Liver (tissue), 10 donors: Measurements from ENCODE around the gene KBTBD13. TPM values are rescaled to one million over a fixed set of nuclear protein-coding genes. Genes with fewer than 3 reads are reported as not detected.

Experiments used
- DNase-seq: peaks from one replicate; pipeline ENCODE4 v3.0.0-alpha.2; 2017; ENCODE audit warnings: low spot score
- H3K27ac ChIP-seq, 2 donors: one replicate each; pipeline ENCODE4 v1.7.0; 2013; ENCODE audit warnings: inconsistent platforms in 2 of 2, low read length in 2 of 2, control low read depth in 1 of 2, low read depth in 1 of 2, mild to moderate bottlenecking in 1 of 2
- H3K27me3 ChIP-seq, 4 donors: one replicate each; pipeline versions ENCODE4 v1.6.1 to v1.7.0; 2013; ENCODE audit warnings: low read length in 3 of 4, inconsistent platforms in 1 of 4, mild to moderate bottlenecking in 1 of 4, moderate library complexity in 1 of 4; ENCODE audit not compliant: control insufficient read depth in 4 of 4, insufficient read depth in 4 of 4
- H3K36me3 ChIP-seq, 4 donors: one replicate each; pipeline versions ENCODE4 v1.6.1 to v1.7.0; 2013; ENCODE audit warnings: low read length in 3 of 4, mild to moderate bottlenecking in 3 of 4, low read depth in 1 of 4, moderate library complexity in 1 of 4; ENCODE audit not compliant: control insufficient read depth in 4 of 4, insufficient read depth in 3 of 4
- H3K4me1 ChIP-seq, 4 donors: one replicate each; pipeline versions ENCODE4 v1.6.1 to v1.7.0; 2013; ENCODE audit warnings: low read length in 3 of 4, mild to moderate bottlenecking in 3 of 4, moderate library complexity in 1 of 4; ENCODE audit not compliant: control insufficient read depth in 4 of 4, insufficient read depth in 4 of 4
- H3K4me3 ChIP-seq, 3 donors: one replicate each; pipeline versions ENCODE4 v1.6.1 to v1.7.0; 2013; ENCODE audit warnings: low read length in 3 of 3, control low read depth in 1 of 3, low read depth in 1 of 3, mild to moderate bottlenecking in 1 of 3
- H3K9ac ChIP-seq, 2 donors: one replicate each; pipeline ENCODE4 v1.7.0; 2013; ENCODE audit warnings: low read length in 2 of 2, mild to moderate bottlenecking in 2 of 2, moderate library complexity in 2 of 2, control low read depth in 1 of 2, low read depth in 1 of 2
- H3K9me3 ChIP-seq, 4 donors: one replicate each; pipeline versions ENCODE4 v1.6.1 to v1.7.0; 2013; ENCODE audit warnings: low read length in 3 of 4; ENCODE audit not compliant: control insufficient read depth in 4 of 4
- ATF3 ChIP-seq: IDR thresholded peaks from 2 replicates; pipeline ENCODE4 v1.6.1; 2016; ENCODE audit warnings: antibody characterized with exemption
- EGR1 ChIP-seq, 2 donors: IDR thresholded peaks; 2 replicates each; pipeline ENCODE4 v1.6.1; 2016 to 2018; ENCODE audit warnings: antibody characterized with exemption in 2 of 2, low read depth in 2 of 2
- FOXA1 ChIP-seq: IDR thresholded peaks from 2 replicates; pipeline ENCODE4 v1.6.1; 2016; ENCODE audit warnings: antibody characterized with exemption
- FOXA2 ChIP-seq: IDR thresholded peaks from 2 replicates; pipeline ENCODE4 v1.6.1; 2016; ENCODE audit warnings: antibody characterized with exemption
- HNF4G ChIP-seq: IDR thresholded peaks from 2 replicates; pipeline ENCODE4 v1.6.1; 2016; ENCODE audit warnings: antibody characterized with exemption
- JUND ChIP-seq, 2 donors: IDR thresholded peaks; 2 replicates each; pipeline ENCODE4 v1.6.1; 2016; ENCODE audit warnings: antibody characterized with exemption in 2 of 2
- MAX ChIP-seq: IDR thresholded peaks from 2 replicates; pipeline ENCODE4 v1.6.1; 2016; ENCODE audit warnings: antibody characterized with exemption
- NR2F2 ChIP-seq: IDR thresholded peaks from 2 replicates; pipeline ENCODE4 v1.6.1; 2016; ENCODE audit warnings: antibody characterized with exemption
- RAD21 ChIP-seq, 2 donors: IDR thresholded peaks; 2 replicates each; pipeline ENCODE4 v1.6.1; 2016; ENCODE audit warnings: antibody characterized with exemption in 2 of 2, mild to moderate bottlenecking in 2 of 2
- REST ChIP-seq: IDR thresholded peaks from 2 replicates; pipeline ENCODE4 v1.6.1; 2016; ENCODE audit warnings: antibody characterized with exemption, mild to moderate bottlenecking
- SP1 ChIP-seq: IDR thresholded peaks from 2 replicates; pipeline ENCODE4 v1.6.1; 2018; ENCODE audit warnings: antibody characterized with exemption, mild to moderate bottlenecking
- TAF1 ChIP-seq: conservative IDR thresholded peaks from 2 replicates; pipeline ENCODE4 v1.6.1; 2016; ENCODE audit warnings: antibody characterized with exemption, mild to moderate bottlenecking
- YY1 ChIP-seq: IDR thresholded peaks from 2 replicates; pipeline ENCODE4 v1.6.1; 2016; ENCODE audit warnings: antibody characterized with exemption, mild to moderate bottlenecking
- ZBTB33 ChIP-seq: IDR thresholded peaks from 2 replicates; pipeline ENCODE4 v1.6.1; 2016; ENCODE audit warnings: antibody characterized with exemption
- WGBS: extraction: QIAGEN DNeasy Blood & Tissue Kit; methylation state at CpG from one replicate; pipeline ENCODE4 v1.1.7; 2013; 5-methylcytosine and 5-hydroxymethylcytosine counted together
- polyA plus RNA-seq, 2 donors: library from polyadenylated mRNA; stranded (reverse) in 1 of 2; unstranded in 1 of 2; fragments of 200-250 nt in 1 of 2; fragments of >200 nt in 1 of 2; fragmentation: Nextera tagmentation in 1 of 2; extraction: Ambion mirVana in 1 of 2; gene quantifications; one replicate each; pipeline versions ENCODE4 v1.2.1 to v1.2.3, GENCODE V29; 2013 to 2015
- small RNA-seq: library from RNA; depleted of rRNA; stranded (forward); fragments of <200 nt; gene quantifications from one replicate; pipeline ENCODE3, GENCODE V24; 2014
- total RNA-seq, 2 donors: library from RNA; depleted of rRNA; stranded (reverse); fragments of >200 nt; gene quantifications; one replicate each; pipeline ENCODE4 v1.2.3, GENCODE V29; 2014
- donor health status: healthy.
- donor health status: healthy.
- donor health status: healthy.
- donor health status: healthy.
- donor health status: healthy.

Gene KBTBD13
- total and polyA plus RNA-seq, 4 donors, result not detected

GRCh38 chr15:65115542-65115941 lies 39.0 kb downstream of the KBTBD13 start:
- Histone ChIP-seq H3K9ac (no peak overlapping the region), H3K4me1 (peaks cover 0 to 2% (median 0%) of the 10 kb centered on the region in 4 donors), H3K4me3 (no peak overlapping the region), H3K27me3 (no peaks in the 10 kb centered on the region), H3K36me3 (peaks cover 9 to 63% (median 45%) of the 10 kb centered on the region in 4 donors), H3K27ac (no peak overlapping the region), H3K9me3 (no peaks in the 10 kb centered on the region)
- DNase-seq, result no peak
- WGBS, result 91% methylated on average over 5 of the region's 5 CpGs
- TF ChIP-seq ZBTB33 (no peak), MAX (no peak), ATF3 (no peak), EGR1 (IDR thresholded peaks at IDR 0.05; ENCODE audit: low read depth in 2 of 2) (no peak), JUND (IDR thresholded peaks at IDR 0.05) (no peak), RAD21 (IDR thresholded peaks at IDR 0.05) (no peak), SP1 (no peak), NR2F2 (no peak), FOXA2 (no peak), TAF1 (no peak), YY1 (no peak), HNF4G (no peak), FOXA1 (no peak), REST (no peak)

Small RNA genes within 50 kb of the gene (small RNA-seq; reads per million reads assigned to genes)
- gene AC013553.1, result not detected

Other genes with a start within 250 kb of the KBTBD13 start
- gene PLEKHO2, start 234.8 kb upstream of the KBTBD13 start, total RNA-seq, result 10 to 100 TPM; 10.2 to 11.3 TPM
- gene PLEKHO2, start 234.8 kb upstream of the KBTBD13 start, polyA plus RNA-seq, result 1 to 10 TPM; 2.0 to 6.9 TPM
- gene ANKDD1A, start 164.8 kb upstream of the KBTBD13 start, total RNA-seq, result 1 to 10 TPM in 1 of 2 donors, under 1 TPM in 1; 0.65 to 1.0 TPM
- gene ANKDD1A, start 164.8 kb upstream of the KBTBD13 start, polyA plus RNA-seq, result under 1 TPM; 0.32 to 0.53 TPM
- 10 to 100 TPM; 27.4 to 43.2 TPM for gene SPG21, start 86.8 kb upstream of the KBTBD13 start, total RNA-seq
- 10 to 100 TPM; 39.2 to 50.7 TPM for gene SPG21, start 86.8 kb upstream of the KBTBD13 start, polyA plus RNA-seq
- 10 to 100 TPM in 1 of 2 donors, 1 to 10 TPM in 1; 6.8 to 14.7 TPM for gene MTFMT, start 47.1 kb upstream of the KBTBD13 start, total RNA-seq
- gene MTFMT, start 47.1 kb upstream of the KBTBD13 start, polyA plus RNA-seq, result 1 to 10 TPM; 8.1 to 8.7 TPM
- 1 to 10 TPM in 1 of 2 donors, under 1 TPM in 1; 0.25 to 2.1 TPM for gene SLC51B, start 31.4 kb upstream of the KBTBD13 start, total RNA-seq
- 1 to 10 TPM in 1 of 2 donors, under 1 TPM in 1; 0.33 to 1.9 TPM for gene SLC51B, start 31.4 kb upstream of the KBTBD13 start, polyA plus RNA-seq
- under 1 TPM; 0.70 to 0.92 TPM for gene RASL12, start 8.8 kb upstream of the KBTBD13 start, total RNA-seq
- under 1 TPM; 0.50 to 0.57 TPM for gene RASL12, start 8.8 kb upstream of the KBTBD13 start, polyA plus RNA-seq
- 1 to 10 TPM in 1 of 2 donors, under 1 TPM in 1; 0.79 to 6.9 TPM for gene UBAP1L, start 38.5 kb downstream of the KBTBD13 start, total RNA-seq
- 1 to 10 TPM in 1 of 2 donors, under 1 TPM in 1; 0.57 to 1.0 TPM for gene UBAP1L, start 38.5 kb downstream of the KBTBD13 start, polyA plus RNA-seq
- gene PDCD7, start 57.1 kb downstream of the KBTBD13 start, total RNA-seq, result 1 to 10 TPM; 8.5 to 9.5 TPM
- 1 to 10 TPM; 3.0 to 4.9 TPM for gene PDCD7, start 57.1 kb downstream of the KBTBD13 start, polyA plus RNA-seq
- gene CLPX, start 108.6 kb downstream of the KBTBD13 start, total RNA-seq, result 10 to 100 TPM; 39.0 to 79.4 TPM
- gene CLPX, start 108.6 kb downstream of the KBTBD13 start, polyA plus RNA-seq, result 10 to 100 TPM; 24.8 to 43.1 TPM
- gene CILP, start 134.7 kb downstream of the KBTBD13 start, total RNA-seq, result 1 to 10 TPM in 1 of 2 donors, under 1 TPM in 1; 0.28 to 2.6 TPM
- gene CILP, start 134.7 kb downstream of the KBTBD13 start, polyA plus RNA-seq, result under 1 TPM; 0.36 to 0.52 TPM
- gene PARP16, start 210.1 kb downstream of the KBTBD13 start, total RNA-seq, result 1 to 10 TPM; 4.0 to 5.5 TPM
- 1 to 10 TPM; 5.9 to 6.9 TPM for gene PARP16, start 210.1 kb downstream of the KBTBD13 start, polyA plus RNA-seq
- gene RNU5A-1, start 219.3 kb downstream of the KBTBD13 start, total RNA-seq, result not detected
- gene RNU5A-1, start 219.3 kb downstream of the KBTBD13 start, polyA plus RNA-seq, result not detected
- not detected for gene RNU5B-1, start 227.9 kb downstream of the KBTBD13 start, total RNA-seq
- gene RNU5B-1, start 227.9 kb downstream of the KBTBD13 start, polyA plus RNA-seq, result not detected